GM10266 (cell line): ENCODE results near the gene ACADVL.

Experiments used
- DNase-seq: peaks from one replicate; pipeline ENCODE4 v3.0.0; 2012; ENCODE audit errors: extremely low spot score
- CTCF ChIP-seq: IDR thresholded peaks from 2 replicates; pipeline ENCODE4 v1.5.1; 2012; ENCODE audit warnings: mild to moderate bottlenecking, low read depth; ENCODE audit not compliant: control insufficient read depth, insufficient read depth; ENCODE audit errors: missing control alignments

Gene ACADVL

GRCh38 chr17:7195971-7196370 lies 23.8 kb upstream of the ACADVL start:
- DNase-seq, result no peak
- TF ChIP-seq CTCF, result no peak

- no peak for TF ChIP-seq CTCF
- no peak for DNase-seq
Observed at GRCh38 chr17:7196651-7197401, 22.9 kb upstream of the ACADVL start.

- DNase-seq, result no peak
- no peak for TF ChIP-seq CTCF
Observed at GRCh38 chr17:7203391-7203790, 16.3 kb upstream of the ACADVL start.

- TF ChIP-seq CTCF, result no peak
- DNase-seq, result no peak
Observed at GRCh38 chr17:7204336-7204735, 15.4 kb upstream of the ACADVL start.

GRCh38 chr17:7204828-7205461 lies 14.8 kb upstream of the ACADVL start:
- no peak for TF ChIP-seq CTCF
- peak; percentile 99 for DNase-seq

GRCh38 chr17:7205561-7205960 lies 14.2 kb upstream of the ACADVL start:
- no peak for TF ChIP-seq CTCF
- DNase-seq, result no peak
